IMR-90 (cell line): ENCODE measurements around the gene MICB.

Source experiments
- BHLHE40 ChIP-seq: fragments of 150-350 bp; IDR thresholded peaks from 2 replicates; pipeline ENCODE4 v1.6.1; 2016; ENCODE audit warnings: mild to moderate bottlenecking, low read depth, low read length
- CEBPB ChIP-seq: IDR thresholded peaks from 2 replicates; pipeline ENCODE4 v1.6.1; 2012; ENCODE audit warnings: low read depth, low read length, improper control_type of control experiment
- CTCF ChIP-seq: conservative IDR thresholded peaks from 2 replicates; pipeline ENCODE4 v1.5.1; 2012; ENCODE audit warnings: mild to moderate bottlenecking, low read depth, low read length, improper control_type of control experiment
- FOS ChIP-seq: fragments of 150-350 bp; IDR thresholded peaks from 2 replicates; pipeline ENCODE4 v1.6.1; 2016; ENCODE audit warnings: low read depth, low read length
- MAFK ChIP-seq: IDR thresholded peaks from 2 replicates; pipeline ENCODE4 v1.6.1; 2012; ENCODE audit warnings: low read depth, low read length, improper control_type of control experiment
- MAZ ChIP-seq: IDR thresholded peaks from 2 replicates; pipeline ENCODE4 v1.6.1; 2012; ENCODE audit warnings: low read depth, mild to moderate bottlenecking, low read length, improper control_type of control experiment, moderate library complexity, borderline replicate concordance
- MXI1 ChIP-seq: IDR thresholded peaks from 2 replicates; pipeline ENCODE4 v1.6.1; 2012; ENCODE audit warnings: low read depth, mild to moderate bottlenecking, low read length, moderate library complexity, borderline replicate concordance
- POLR2A ChIP-seq: IDR thresholded peaks from 2 replicates; pipeline ENCODE4 v1.6.1; 2012; ENCODE audit warnings: mild to moderate bottlenecking, low read depth, low read length
- RAD21 ChIP-seq: IDR thresholded peaks from 2 replicates; pipeline ENCODE4 v1.6.1; 2012; ENCODE audit warnings: low read length, improper control_type of control experiment
- SMC3 ChIP-seq: fragments of 150-350 bp; IDR thresholded peaks from 2 replicates; pipeline ENCODE4 v1.6.1; 2016; ENCODE audit warnings: low read depth, mild to moderate bottlenecking, antibody characterized with exemption, low read length, moderate library complexity
- TF ChIP-seq, protein P1 (sequence below): fragments of 150-350 bp; IDR thresholded peaks from 2 replicates; pipeline ENCODE4 v1.6.1; 2017; ENCODE audit warnings: mild to moderate bottlenecking, antibody characterized with exemption, low read length, low read depth

- TF ChIP-seq CTCF, result no peak
- no peak for TF ChIP-seq POLR2A
- no peak for TF ChIP-seq MAZ
- TF ChIP-seq MAFK, result no peak
- TF ChIP-seq, protein P1, sequence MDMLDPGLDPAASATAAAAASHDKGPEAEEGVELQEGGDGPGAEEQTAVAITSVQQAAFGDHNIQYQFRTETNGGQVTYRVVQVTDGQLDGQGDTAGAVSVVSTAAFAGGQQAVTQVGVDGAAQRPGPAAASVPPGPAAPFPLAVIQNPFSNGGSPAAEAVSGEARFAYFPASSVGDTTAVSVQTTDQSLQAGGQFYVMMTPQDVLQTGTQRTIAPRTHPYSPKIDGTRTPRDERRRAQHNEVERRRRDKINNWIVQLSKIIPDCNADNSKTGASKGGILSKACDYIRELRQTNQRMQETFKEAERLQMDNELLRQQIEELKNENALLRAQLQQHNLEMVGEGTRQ, result no peak
- no peak for TF ChIP-seq BHLHE40
- TF ChIP-seq RAD21, result no peak
- no peak for TF ChIP-seq CEBPB
- no peak for TF ChIP-seq FOS
- no peak for TF ChIP-seq SMC3
- no peak for TF ChIP-seq MXI1
Measured at GRCh38 chr6:31495580-31495979, 2.4 kb upstream of the MICB start.
